Omental fat pad (tissue), 4 donors: ENCODE measurements around the gene MCM3AP. TPM values are rescaled to one million over a fixed set of nuclear protein-coding genes. Genes with fewer than 3 reads are reported as not detected.
A peak's percentile ranks its signal among the peaks of the same experiment; 100 is the strongest.

Source experiments
- ATAC-seq: fragments of 150-250 bp; one replicate; pipeline ENCODE4 v1.9.1; 2016; ENCODE audit warnings: mild to moderate bottlenecking, moderate library complexity; ENCODE audit not compliant: low FRiP score
- DNase-seq: peaks from one replicate; pipeline ENCODE4 v3.0.0-alpha.2; 2019; ENCODE audit warnings: low spot score
- total RNA-seq, 4 donors: library from RNA; depleted of rRNA; stranded (reverse); fragments of >200 nt; gene quantifications; one replicate each; pipeline ENCODE4 v1.1.0, GENCODE V29; 2016
- TF ChIP-seq, protein P1 (sequence below), 3 donors: fragments of 450-650 bp; IDR thresholded peaks; one replicate each; pipeline ENCODE4 v1.5.1; 2016 to 2017; ENCODE audit warnings: antibody characterized with exemption in 3 of 3, mild to moderate bottlenecking in 3 of 3, moderate library complexity in 2 of 3

MCM3AP gene
- total RNA-seq, 4 donors from 2014 or later: 63.8 to 129 (median 76.6) TPM

DNA sequence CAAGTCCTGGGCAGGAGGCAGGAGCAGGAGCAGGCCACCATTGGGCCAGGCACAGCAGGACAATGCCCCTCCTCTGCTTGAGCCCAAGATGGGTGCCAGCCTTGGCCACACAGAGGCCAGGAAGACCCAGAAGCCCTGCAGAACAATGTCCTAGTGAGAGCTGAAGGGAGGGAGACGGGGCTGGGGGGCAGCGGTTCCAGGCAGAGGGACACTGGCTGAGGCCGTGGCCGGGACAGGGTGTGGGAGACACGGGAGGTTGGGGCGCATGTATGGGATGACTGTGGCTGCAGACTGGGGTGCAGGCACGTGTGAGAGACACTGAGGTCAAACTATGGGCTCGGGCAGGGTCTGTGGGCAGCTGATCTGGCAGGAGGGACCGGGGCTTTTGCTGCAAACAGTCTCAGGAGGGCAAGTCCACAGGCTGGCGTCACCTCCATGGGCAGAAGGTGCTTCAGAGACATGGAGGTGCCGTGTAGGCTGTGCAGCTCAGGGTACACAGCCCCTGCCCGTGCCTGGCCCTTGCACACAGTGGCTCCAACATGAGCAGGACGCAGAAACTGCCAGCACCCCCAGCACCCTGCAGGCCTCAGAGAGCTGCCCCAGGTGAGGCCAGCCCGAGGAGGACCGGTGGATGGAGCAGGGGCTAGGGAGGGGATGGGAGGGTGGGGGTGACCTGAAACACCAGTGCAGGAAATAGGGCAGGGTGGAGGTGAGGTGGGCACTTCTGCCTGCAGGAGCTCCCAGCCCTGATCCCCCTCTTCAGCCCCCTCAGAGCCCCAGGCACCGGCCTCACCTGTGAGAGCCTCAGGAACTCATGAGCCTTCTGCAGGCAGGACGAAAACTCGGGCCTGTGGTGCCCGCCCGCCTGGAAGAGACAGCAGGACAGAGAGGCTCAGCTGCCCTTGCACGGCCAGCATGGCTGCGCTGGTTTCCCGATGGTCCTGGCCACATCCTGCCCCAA lies 76.4 kb downstream of the MCM3AP start:
- DNase-seq (peak; percentile 12), ATAC-seq (no peak)
- TF ChIP-seq, protein P1, sequence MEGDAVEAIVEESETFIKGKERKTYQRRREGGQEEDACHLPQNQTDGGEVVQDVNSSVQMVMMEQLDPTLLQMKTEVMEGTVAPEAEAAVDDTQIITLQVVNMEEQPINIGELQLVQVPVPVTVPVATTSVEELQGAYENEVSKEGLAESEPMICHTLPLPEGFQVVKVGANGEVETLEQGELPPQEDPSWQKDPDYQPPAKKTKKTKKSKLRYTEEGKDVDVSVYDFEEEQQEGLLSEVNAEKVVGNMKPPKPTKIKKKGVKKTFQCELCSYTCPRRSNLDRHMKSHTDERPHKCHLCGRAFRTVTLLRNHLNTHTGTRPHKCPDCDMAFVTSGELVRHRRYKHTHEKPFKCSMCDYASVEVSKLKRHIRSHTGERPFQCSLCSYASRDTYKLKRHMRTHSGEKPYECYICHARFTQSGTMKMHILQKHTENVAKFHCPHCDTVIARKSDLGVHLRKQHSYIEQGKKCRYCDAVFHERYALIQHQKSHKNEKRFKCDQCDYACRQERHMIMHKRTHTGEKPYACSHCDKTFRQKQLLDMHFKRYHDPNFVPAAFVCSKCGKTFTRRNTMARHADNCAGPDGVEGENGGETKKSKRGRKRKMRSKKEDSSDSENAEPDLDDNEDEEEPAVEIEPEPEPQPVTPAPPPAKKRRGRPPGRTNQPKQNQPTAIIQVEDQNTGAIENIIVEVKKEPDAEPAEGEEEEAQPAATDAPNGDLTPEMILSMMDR (IDR thresholded peaks at IDR 0.05): no peak

DNA sequence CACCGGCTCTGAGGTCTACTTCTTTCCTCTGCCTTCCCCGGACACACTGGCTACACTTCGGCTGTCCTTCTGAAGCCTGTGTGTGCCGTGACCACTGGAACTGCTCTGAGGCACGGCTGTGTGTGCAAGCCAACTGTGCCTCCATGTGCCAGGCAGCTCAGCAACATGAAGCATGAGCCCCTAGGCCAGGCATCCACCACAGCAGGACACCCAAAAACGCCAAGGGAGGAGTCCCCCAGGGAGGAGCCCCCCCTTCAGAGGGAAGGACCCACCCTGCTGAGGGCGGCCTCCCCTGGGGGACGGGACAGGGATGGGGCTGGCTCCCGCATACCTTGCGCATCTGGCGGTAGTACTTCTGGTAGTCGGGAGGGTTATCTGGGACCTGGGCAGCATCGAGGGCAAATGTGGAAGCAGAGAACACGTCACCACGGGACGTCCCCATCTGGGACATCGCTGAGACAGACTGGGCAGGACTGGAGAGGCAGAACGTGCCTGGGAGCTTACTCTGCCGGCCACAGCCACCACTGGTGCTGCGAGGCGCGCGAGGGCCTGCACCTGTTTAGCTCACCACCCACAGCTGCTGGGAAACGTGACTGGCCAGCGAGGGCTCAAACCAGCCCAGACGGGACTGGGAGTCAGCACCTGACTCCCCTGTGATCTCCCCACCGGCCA lies 77.4 kb downstream of the MCM3AP start:
- DNase-seq (no peak), ATAC-seq (no peak)
- TF ChIP-seq, protein P1 (IDR thresholded peaks at IDR 0.05): no peak

DNA sequence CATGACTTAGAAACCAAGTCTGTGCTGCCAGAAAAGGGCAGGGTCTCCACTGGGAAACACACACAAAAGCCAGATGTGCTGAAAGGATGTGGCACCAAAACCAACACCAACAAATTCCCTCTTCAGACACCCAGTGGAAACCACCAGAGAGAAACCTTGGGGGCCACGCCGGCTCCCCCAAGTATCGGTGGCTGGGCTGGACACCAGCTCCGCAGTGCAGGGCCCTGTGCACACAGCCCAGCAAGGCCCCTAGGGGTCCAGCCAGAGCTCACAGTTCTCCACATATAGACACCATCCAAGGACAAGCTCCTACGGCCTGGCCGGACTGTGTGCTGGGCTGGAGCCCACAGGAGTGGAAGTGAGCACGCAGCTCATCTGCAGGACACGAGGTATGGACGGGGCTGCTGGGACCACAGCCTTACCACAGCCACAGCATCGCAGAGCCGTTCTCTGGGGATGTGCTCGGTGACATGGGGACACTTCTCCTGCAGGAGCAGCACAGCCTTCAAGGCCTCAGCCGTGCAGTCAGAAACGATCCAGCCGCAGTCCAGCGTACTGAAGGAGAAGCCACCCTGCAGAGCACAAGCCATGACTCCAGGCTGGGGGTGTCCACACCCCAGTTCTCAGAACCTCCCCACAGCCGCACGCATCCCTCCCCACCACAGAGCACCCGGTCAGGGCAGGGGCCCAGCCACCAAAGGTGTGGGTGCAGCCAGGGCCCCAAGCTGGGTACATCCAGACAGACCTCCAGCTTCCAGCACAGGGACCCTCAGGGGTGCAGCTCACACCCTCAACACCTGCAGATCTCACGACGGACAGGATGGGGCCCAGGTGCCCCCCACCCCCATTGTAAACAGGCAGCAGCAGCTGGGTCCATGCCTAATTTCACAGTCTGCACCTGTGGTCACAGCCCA lies 78.1 kb downstream of the MCM3AP start:
- ATAC-seq (no peak), DNase-seq (no peak)
- TF ChIP-seq, protein P1 (IDR thresholded peaks at IDR 0.05): no peak

DNA sequence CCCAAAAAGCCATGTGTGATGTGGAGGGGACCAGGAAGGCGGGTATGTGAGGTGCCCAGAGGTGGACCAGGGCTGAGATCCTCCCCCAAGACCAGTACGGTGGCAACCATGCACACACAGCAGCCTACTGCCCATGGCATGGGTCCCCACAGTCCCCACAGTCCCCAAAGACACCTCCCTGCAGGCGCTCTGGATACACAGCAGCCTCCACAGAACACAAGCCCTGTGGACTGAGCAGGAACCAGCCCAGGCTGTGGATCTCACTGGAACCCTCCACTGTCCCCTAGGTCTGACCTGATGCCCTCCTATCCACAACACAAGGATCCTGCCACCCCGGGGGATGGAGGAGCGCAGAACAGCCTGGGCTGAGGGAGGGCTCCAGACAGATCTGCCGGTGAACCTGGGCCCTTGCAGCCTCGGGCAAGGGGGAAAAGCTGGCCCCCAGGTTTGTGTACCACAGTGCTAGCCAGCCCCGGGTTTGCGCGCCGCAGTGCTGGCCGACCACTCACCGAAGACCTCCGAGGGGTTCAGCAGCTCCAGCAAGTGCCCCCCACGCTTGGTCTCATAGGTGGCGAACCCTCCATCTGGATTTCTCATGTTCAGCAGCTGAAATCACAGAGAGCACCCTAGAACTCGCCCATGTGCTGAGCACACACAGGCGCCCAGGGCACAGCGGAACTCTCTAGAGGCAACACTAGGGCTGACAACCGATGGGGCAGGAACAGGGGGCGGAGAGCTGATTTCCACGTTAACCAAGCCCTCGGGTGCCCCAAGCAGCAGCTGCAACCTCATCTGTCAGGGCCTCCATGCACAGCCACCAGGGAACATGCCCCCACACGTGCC lies 79.0 kb downstream of the MCM3AP start:
- TF ChIP-seq, protein P1 (IDR thresholded peaks at IDR 0.05): no peak
- ATAC-seq (no peak), DNase-seq (no peak)

DNA sequence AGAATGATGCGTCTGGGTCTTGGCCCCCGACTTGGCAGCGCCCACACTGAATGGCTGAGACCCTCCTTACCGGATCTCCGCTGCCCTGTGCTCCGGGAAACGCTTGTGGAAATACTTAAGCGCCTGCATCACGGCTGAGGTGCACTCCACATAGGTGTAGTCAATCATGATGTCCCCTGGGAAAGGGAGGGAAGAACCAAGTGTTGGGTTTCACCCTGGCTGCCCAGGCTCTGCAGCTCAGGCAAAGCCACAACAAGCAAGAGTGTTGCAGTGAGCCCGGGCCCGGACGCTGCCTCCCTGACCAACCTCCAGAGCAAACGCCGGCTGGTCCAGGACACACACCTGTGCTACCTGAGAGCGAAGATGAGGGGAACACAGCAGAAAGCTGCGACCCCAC lies 79.6 kb downstream of the MCM3AP start:
- TF ChIP-seq, protein P1 (IDR thresholded peaks at IDR 0.05): no peak
- DNase-seq (no peak), ATAC-seq (no peak)

DNA sequence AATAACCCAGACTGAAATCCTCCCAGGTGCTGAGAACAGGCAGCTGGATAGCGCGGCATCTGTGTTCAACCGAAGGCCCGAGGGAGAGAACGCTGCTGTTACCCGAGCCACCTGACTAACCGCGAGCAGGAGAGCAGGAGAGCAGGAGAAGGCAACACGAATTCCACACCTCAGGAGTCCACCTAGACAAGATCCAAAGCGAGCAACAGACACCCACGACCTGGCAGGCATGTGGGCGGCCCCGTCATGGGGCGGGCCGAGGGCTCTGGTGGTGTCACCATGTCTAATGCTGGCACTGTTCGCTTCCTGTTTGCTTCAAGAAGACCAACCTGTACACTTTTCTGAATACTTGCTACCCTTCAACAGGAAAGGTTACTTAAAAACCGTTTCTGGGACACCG lies 80.2 kb downstream of the MCM3AP start:
- no peak for ATAC-seq
- TF ChIP-seq, protein P1 (IDR thresholded peaks at IDR 0.05): no peak

More for the DNA sequence above, 80.2 kb downstream of the MCM3AP start:
- DNase-seq: no peak
